ENCODE results near the gene IFITM10.

Gene IFITM10

GRCh38 chr11:1768141-1768469 lies 17.7 kb upstream of the IFITM10 start:
- TF ChIP-seq PPARA (CRISPR knock-in tag; IDR thresholded peaks at IDR 0.05; ENCODE audit: borderline replicate concordance) (no peak), ZNF8 (CRISPR knock-in tag; IDR thresholded peaks at IDR 0.05) (no peak), RARB (CRISPR knock-in tag; IDR thresholded peaks at IDR 0.05) (no peak), GLIS3 (CRISPR knock-in tag; IDR thresholded peaks at IDR 0.05) (no peak), PATZ1 (CRISPR knock-in tag; IDR thresholded peaks at IDR 0.05; ENCODE audit: borderline replicate concordance) (no peak), BACH2 (CRISPR knock-in tag; IDR thresholded peaks at IDR 0.05; ENCODE audit: borderline replicate concordance) (no peak), ARNTL (CRISPR knock-in tag; IDR thresholded peaks at IDR 0.05; ENCODE audit: borderline replicate concordance, low read depth) (no peak), ISL1 (CRISPR knock-in tag; IDR thresholded peaks at IDR 0.05) (no peak), CSDC2 (CRISPR knock-in tag; IDR thresholded peaks at IDR 0.05) (no peak), ZFP3 (CRISPR knock-in tag; IDR thresholded peaks at IDR 0.05) (no peak), CSRNP3 (CRISPR knock-in tag; IDR thresholded peaks at IDR 0.05) (no peak), OSR1 (CRISPR knock-in tag; IDR thresholded peaks at IDR 0.05) (no peak), ZFP30 (CRISPR knock-in tag; IDR thresholded peaks at IDR 0.05) (no peak), ZNF565 (CRISPR knock-in tag; conservative IDR thresholded peaks at IDR 0.05; ENCODE audit: low read depth) (no peak), TCF4 (CRISPR knock-in tag; IDR thresholded peaks at IDR 0.05; ENCODE audit: borderline replicate concordance) (no peak), ZNF70 (CRISPR knock-in tag; IDR thresholded peaks at IDR 0.05) (no peak), ZC3H10 (CRISPR knock-in tag; IDR thresholded peaks at IDR 0.05) (no peak), TSHZ2 (CRISPR knock-in tag; IDR thresholded peaks at IDR 0.05) (no peak), SNAI2 (CRISPR knock-in tag; IDR thresholded peaks at IDR 0.05) (no peak), TOX (CRISPR knock-in tag; IDR thresholded peaks at IDR 0.05; ENCODE audit: borderline replicate concordance) (no peak)
- no peak for ATAC-seq

- TF ChIP-seq PPARA (CRISPR knock-in tag; IDR thresholded peaks at IDR 0.05; ENCODE audit: borderline replicate concordance) = no peak
- no peak for TF ChIP-seq TCF4 (CRISPR knock-in tag; IDR thresholded peaks at IDR 0.05; ENCODE audit: borderline replicate concordance)
- ATAC-seq = no peak
Observed at GRCh38 chr11:1767399-1768140, 17.2 kb upstream of the IFITM10 start.

- no peak for TF ChIP-seq RARB (CRISPR knock-in tag; IDR thresholded peaks at IDR 0.05)
- TF ChIP-seq BACH2 (CRISPR knock-in tag; IDR thresholded peaks at IDR 0.05; ENCODE audit: borderline replicate concordance) = no peak
- no peak for TF ChIP-seq GLIS3 (CRISPR knock-in tag; IDR thresholded peaks at IDR 0.05)
- no peak for TF ChIP-seq ZNF8 (CRISPR knock-in tag; IDR thresholded peaks at IDR 0.05)
- no peak for TF ChIP-seq SNAI2 (CRISPR knock-in tag; IDR thresholded peaks at IDR 0.05)
- TF ChIP-seq TOX (CRISPR knock-in tag; IDR thresholded peaks at IDR 0.05; ENCODE audit: borderline replicate concordance) = no peak
- TF ChIP-seq ZC3H10 (CRISPR knock-in tag; IDR thresholded peaks at IDR 0.05) = no peak
- no peak for TF ChIP-seq ARNTL (CRISPR knock-in tag; IDR thresholded peaks at IDR 0.05; ENCODE audit: borderline replicate concordance, low read depth)
- TF ChIP-seq PATZ1 (CRISPR knock-in tag; IDR thresholded peaks at IDR 0.05; ENCODE audit: borderline replicate concordance) = no peak
Observed at GRCh38 chr11:1766719-1767398, 16.5 kb upstream of the IFITM10 start.

More at GRCh38 chr11:1766719-1767398, 16.5 kb upstream of the IFITM10 start:
- ATAC-seq = no peak
